ENCODE measurements around the gene RYR2.
"Not testable (repeated sequence)": the region's sequence is repeated elsewhere in the genome, so short reads cannot be mapped to it uniquely, and the experiment has no call there.

Gene RYR2

DNA sequence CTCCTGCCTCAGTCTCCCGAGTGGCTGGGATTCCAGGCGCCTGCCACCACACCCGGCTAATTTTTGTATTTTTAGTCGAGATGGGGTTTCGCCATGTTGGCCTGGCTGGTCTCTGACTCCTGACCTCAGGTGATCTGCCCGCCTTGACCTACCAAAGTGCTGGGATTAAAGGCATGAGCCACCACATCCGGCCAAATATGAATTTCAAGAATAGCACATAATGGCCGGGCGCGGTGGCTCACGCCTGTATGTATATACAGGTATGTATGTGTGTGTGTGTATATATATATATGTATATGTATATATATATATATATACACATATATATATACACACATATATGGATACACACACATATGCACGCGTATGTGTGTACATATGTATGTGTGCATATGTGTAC is 753.6 kb downstream of the RYR2 start:
- DNase-seq (ENCODE audit: low read depth) = no peak

DNA sequence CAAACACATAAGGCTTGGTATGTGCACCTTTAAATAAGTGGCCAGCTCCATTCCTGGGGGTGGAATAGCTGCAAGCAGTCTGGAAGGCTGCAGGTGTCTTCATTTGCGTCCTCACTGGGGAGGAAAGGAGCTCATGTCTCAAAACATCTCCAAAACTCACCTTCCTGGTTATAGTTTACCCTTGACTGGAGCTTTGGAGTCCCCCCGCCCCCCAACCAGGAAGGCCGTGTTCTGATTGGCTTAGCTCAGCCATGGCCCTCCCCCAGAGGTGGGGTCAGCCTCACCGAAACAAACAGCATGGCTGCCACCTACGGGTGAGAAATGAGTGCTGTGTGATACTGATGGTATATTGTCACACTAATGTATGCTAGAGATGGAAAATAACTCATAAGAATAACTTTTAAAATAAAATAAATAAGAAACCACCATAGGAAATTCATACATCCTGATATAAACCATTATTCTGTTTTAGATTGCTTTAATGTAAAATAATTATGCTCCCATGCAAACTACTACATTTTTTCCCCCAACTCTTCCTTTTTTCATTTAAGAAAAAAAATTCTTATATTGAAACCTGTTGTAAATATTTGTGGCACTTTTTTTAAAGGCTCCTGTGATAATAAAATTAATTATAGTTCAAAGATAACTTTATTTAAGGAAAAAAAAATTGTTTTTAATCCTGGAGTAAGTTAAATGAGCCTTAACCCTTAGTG is 757.9 kb downstream of the RYR2 start:
- peak; percentile 3 for DNase-seq (ENCODE audit: low read depth)

DNA sequence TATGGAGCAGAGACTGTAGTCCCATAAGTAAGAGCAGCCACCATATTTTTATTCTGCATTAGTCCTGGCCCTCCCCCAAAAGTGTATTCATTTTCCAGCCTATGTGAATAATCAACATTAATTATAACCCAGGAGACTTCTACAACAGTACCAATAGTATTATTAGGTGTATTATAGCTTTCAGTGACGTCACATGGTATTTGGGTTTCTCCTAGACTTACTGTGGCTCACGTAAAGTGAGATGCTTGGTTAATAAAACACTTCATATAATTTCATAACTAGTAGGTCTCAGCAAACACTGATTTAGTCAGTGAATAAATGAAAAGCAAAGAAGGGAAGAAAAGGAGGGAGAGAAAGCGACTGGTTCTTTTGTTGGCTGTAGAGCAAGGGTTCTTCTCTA is 762.5 kb downstream of the RYR2 start:
- no peak for DNase-seq (ENCODE audit: low read depth)

DNA sequence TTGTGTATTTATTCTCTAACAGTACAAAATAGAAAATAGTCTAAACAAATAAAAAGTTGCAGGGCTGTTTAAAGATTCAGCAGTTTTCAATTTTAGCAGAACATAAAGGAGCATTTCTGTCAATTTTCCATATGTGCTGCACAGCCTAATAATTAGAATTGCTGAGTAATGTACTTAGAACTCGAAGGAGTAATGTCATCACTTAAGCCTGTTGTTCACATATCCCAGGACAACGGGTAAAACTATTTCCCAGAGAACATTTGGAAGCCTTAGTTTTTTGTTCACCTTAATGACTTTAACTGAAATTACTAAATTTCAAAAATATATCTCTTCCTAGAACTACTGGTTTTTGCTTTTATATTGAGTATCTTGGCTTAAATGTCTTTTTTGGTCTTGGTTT is 767.1 kb downstream of the RYR2 start:
- DNase-seq (ENCODE audit: low read depth) = no peak

DNA sequence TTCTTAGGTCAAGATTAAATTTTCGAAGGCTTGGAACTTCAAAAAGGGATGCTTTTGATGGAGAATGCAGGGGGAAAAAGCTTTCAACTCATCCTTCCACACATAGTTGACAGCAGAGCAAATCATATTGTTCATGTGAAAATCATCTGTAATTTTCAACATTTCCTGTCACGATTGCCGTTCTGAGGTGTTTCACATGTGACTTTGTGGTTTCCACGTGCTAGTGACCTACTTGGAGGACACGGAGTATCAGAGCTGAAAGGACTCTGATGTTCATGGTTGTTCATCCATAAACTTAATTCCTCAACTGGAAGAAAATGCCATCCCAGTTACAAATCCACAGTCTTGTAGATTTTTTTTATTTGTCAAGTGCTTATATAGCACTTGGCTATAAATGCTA is 769.6 kb downstream of the RYR2 start:
- no peak for DNase-seq (ENCODE audit: low read depth)

DNA sequence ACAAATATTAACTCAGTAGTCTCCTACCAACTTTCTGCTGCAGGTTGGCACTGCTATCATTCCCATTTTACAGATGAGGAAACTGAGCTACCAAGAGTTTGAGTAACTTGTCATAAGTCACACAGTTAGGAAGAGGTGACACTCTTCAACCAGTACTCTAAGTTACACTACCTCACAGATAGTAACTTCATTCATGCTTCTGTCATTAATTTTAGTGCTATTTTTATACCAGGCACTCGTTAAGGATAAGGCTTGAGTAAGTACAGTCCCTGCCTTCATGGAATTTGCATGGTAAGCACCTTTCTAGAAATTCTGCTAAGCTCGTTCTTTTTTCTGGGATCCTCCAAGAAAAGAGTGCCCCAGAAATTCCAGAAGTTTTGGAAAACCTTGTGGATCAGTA is 770.1 kb downstream of the RYR2 start:
- no peak for DNase-seq (ENCODE audit: low read depth)

DNA sequence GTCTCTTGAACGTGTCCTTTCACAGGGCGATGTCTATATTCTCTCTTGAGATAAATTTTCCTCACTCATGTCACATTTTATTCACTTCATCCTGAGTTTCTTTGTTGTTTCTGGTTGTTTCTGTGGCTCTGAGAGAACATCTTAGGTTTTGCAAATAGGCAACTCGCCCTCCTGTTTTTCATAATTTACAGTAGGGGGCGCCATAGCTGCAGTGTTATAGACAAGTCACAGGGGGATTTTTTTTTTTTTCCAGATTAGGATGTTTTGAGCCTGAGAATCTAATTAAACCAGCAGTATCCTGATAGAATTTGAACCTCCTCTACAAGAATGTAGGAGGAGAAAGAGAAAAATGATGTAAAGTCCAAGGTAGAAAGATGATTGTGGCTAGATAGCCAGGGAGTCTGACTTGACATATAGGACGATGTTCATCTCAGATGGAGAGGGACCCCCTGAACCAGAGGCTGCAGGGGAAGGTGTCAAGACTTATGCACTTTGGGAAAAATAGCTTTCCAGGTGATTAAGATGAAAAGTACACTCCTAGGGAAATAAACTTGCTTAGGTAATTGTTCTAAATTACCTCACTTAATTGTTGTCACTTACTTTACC is 772.4 kb downstream of the RYR2 start:
- no peak for DNase-seq (ENCODE audit: low read depth)

DNA sequence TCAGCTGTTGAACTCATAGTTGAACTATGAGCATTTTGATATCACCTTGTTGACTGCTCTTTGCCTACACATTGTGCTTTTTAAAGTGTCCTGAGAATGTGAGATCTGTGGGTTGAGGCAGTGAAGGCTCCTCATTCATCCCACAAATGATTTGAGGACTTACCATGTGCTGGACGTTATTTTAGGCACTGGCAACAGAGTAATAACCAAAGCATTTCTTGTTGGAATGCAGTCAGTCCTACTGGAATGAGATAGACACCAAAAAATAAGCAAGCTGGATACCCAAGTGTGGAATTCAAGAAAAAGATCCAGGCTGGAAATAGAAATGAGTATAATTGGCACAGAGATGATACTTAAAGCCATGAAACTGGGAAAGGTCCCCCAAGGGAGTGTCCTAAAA is 775.3 kb downstream of the RYR2 start:
- DNase-seq (ENCODE audit: low read depth) = no peak

DNA sequence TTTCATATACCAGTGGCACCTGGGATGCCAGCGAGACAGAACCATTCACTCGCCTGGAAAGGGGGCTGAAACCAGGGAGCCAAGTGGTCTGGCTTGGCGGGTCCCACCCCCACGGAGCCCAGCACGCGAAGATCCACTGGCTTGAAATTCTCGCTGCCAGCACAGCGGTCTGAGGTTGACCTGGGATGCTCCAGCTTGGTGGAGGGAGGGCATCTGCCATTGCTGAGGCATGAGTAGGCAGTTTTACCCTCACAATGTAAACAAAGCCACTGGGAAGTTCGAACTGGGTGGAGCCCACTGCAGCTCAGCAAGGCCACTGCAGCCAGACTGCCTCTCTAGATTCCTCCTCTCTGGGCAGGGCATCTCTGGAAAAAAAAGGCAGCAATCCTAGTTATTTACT is 778.6 kb downstream of the RYR2 start:
- DNase-seq (ENCODE audit: low read depth) = not testable (repeated sequence)

DNA sequence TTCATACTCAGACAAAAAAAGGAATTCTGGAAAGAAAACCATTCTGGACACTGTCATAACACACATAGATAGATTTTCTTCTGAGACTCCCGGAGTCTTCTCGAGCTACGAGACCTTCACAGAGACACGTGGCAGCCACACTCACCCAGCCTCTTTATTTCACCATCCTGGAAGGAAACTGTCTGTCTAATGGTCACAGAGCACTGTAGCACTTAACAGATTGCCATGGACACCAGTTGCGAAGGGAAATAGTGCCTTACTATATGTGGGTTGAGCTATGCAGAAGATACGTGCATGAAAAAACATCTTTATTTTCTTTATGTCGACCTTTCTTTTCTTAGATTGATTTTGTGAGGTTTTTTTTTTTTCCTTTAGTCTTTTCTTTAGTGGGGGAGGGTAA is 790.9 kb downstream of the RYR2 start:
- DNase-seq (ENCODE audit: low read depth) = no peak

DNA sequence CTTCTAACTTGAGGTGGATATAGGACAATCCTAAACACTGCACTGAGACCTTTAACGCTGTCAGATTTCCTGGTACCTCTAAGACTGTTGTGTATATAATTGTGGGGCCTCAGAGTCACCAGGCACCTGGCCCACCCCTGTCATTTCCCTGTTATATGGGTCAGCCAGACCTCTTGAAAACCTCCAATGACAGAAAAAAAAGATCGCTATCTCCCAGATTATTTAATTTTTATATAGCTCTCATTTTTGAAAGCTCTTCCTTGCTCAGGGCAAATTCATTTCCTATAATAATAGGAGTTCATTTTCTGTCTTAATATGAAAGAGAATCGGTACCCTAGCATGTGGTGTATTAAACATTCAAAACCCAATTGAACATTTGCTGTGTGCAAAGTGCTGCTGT is 792.1 kb downstream of the RYR2 start:
- no peak for DNase-seq (ENCODE audit: low read depth)

DNA sequence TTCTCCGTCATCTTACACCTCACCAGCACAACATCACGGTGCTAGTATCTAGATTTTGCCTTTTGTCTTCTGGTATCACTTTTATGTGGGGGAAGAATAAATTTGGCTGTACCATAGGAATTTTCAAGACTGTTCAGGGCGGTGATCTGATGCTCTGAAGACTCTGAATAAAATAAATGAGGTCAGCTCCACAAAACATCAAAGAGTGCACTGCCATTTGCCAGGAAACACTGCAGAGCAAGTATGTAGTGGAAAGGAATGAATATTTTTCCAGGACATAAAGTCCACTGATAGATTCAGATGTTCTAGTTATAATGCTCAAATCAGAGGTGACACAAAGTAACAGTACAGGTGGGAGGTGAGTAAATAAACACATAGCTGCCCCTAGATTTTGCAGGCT is 792.5 kb downstream of the RYR2 start:
- no peak for DNase-seq (ENCODE audit: low read depth)

DNA sequence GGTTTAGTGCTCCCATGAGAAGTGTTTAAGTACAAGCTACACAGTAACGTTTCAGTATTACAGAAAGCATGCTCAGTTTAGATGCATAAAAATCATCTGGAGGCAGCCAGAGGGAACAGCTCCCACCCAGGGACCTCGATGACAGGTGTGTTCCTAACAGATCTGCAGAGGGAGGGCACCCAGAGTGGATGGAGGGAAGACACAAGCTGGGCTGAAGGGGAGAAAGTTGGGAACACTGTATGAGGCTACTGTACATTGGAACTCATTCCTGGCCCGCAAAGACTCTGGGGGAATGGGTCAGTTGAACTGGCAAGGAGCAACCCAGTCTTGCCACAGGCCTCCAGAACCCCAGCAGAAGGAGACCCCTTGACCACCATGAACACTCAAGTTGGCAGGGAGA is 796.3 kb downstream of the RYR2 start:
- DNase-seq (ENCODE audit: low read depth) = no peak

DNA sequence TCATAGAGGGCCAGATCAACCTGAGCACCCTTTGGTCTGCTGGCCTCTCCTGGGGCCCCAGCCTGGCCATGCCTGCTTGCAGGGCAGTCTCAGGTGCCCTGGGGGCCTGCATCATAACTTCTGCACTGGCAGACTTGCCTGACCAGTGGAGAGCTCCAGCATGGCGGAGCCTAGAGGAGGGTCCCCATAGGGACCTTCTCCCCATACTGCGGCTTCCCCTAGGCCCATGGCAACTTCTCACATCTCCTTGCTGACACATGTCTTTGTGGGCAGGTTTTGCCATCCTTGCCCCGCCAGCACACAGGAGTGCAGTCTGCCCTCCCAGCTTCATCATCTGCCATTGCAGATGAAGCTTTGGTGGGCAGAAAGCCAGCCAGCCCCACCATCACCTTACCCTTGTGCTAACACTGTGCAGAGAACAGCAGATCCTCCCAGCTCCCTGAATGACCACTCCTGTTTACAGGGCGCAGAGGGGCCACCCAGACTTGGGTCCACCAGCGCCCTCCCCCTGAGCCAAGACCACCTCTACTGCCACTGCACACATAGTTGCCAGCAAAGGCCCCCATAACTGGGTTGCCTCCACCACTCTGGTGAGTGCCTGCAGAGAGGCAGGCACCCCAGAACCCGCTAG is 797.0 kb downstream of the RYR2 start:
- DNase-seq (ENCODE audit: low read depth) = no peak

DNA sequence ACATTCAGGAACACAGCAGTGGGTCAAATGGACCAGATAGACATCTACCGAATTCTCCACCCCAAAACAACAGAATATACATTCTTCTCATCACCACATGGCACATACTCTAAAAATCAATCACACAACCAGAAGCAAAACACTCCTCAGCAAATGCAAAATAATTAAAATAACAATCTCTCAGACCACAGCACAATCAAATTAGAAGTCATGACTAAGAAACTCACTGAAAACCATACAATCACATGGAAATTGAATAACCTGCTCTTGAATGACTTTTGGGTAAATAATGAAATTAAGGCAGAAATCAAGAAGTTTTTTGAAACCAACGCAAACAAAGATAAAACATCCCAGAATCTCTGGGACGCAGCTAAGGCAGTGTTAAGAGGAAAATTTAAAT is 799.5 kb downstream of the RYR2 start:
- DNase-seq (ENCODE audit: low read depth) = no peak

DNA sequence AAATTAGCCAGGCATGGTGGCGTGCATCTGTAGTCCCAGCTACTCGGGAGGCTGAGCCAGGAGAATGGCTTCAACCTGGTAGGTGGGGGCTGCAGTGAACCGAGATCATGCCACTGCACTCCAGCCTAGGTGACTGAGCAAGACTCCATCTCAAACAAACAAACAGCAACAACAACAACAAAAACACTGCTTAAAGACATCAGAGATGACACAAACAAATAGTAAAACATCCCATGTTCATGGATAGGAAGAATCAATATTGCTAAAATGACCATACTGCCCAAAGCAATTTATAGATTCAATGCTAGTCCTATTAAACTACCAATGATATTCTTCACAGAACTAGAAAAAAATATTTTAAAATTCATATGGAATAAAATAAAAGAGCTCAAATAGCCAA is 801.5 kb downstream of the RYR2 start:
- not testable (repeated sequence) for DNase-seq (ENCODE audit: low read depth)

DNA sequence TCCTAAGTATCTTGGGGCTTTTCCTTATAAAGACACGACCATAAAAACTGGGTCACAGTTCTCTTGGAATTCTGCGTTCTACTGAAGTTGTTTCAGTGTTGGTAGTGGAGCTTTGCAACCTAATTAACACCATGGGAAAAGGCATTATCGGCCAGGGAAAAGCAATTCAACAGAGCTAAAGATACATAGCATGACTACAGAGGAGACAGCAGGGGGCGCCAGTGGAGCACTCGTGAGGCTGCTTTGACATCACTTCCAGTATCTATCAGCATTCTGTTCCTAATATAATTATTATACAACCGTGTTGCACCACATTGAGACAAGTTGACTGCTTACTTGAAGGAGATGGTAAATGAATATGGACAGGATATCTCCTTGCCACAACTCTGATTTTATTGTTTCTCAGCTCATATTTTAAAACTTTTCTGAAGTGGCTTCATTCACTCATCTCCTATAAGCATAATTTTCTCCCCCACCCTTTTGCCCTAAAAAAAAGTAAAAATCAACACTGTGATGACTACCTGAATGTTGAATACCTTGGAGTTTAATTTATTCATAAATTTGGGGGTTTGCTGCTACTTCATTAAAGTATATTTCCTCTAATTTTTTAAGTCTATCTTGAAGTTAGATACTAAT is 809.3 kb downstream of the RYR2 start:
- DNase-seq (ENCODE audit: low read depth) = no peak

DNA sequence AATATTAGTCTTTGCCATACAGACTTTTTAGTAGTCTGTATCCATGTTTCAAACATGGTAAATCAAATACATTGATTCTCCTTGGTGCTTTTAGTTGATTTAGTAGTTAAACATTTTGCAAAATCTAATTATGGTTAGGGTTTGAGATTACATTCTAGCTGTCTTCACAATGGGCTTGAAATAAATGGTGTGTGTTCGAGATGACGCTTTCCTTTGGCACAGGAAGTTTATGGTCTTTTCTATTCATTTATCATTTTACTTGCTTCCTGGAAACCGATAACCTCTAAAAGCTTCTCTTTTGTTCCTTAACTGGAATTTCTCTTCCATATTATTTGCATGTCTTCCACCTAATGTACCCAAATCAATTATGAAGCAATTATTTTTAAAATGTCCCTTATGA is 810.4 kb downstream of the RYR2 start:
- no peak for DNase-seq (ENCODE audit: low read depth)

DNA sequence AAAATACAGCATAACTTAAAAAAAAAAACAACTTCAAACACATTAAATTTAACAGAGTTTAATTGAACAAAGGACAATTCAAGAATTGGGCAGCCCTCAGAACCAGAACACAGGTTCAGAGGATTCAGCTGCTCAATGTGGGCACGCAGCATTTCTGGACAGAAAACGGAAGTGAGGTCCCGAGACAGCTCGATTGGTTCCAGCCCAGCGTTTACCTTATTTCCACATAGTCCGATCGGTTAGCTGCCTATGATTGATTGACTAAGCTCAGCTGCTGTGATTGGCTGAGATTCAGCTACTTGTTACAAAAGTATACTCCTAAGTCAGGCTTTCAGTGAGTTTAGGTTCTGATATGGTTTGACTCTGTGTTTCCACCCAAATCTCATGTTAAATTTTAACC is 815.5 kb downstream of the RYR2 start:
- DNase-seq (ENCODE audit: low read depth) = no peak

DNA sequence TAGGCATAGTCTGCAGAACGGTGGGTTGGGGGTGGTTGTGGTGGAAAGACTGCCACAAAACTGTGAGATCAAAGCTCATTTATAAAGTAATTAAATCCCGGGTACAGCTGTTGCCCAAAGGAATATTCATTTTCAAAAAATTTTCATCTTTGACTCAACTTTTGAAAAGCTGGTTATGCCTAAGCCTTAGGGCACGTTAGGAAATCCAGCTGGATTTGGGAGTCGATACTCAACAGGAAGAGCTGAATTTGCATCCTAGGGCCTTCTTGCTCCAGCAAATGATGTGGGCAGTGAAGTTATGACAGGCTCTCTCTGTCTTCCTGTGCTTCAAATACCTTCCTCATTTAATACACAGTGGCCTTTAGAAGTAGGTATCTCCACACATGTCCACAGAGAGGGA is 817.0 kb downstream of the RYR2 start:
- DNase-seq (ENCODE audit: low read depth) = no peak

DNA sequence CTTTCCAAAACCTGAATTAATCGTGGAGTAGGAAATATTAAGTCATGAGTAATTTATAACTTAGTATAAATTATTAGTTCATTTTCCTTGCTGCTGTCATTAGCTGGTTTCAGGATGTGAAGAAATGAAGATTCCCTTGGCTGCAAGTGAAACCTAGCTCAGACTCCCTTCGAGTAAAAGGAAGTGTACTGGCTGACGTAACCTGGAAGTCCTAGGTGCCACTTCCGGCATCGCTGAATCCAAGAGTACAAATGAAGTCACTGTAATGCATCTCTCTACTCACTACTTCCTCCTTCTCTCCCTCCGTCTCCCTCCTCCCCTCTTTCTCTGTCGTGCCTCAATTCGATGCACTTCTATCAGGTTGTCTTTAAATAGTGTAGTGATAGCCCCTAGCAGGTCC is 820.0 kb downstream of the RYR2 start:
- DNase-seq (ENCODE audit: low read depth) = no peak

DNA sequence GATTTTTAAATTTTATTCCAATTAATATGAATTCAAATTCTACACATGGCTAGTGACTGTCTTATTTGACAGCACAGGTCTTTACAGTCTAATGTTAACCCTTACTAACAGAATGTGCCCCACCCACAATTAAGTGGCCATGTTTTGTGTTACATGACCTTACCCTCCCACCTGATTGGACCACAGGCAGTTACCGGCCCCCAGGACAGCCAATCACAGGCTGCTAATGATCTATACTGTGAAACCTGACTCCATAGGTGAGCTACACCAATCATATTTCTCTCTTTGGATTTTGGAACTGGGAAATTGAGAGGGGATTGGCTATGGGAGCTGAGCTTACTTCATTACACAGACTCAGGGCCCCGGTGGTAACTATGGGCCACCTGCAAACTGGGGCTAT is 821.2 kb downstream of the RYR2 start:
- no peak for DNase-seq (ENCODE audit: low read depth)

Data from stimulated activated CD8-positive, alpha-beta memory T cell treated with anti-CD3 and anti-CD28 coated beads, Interleukin-7, amount 100 ng/mL, for 24 hours (primary cell).